ENCODE measurements around the gene RPP38. TPM values are rescaled to one million over a fixed set of nuclear protein-coding genes. Genes with fewer than 3 reads are reported as not detected.

The RPP38 gene
- total and polyA plus RNA-seq, 4 donors: 7.2 to 12.0 (median 8.2) TPM

- H3K9me3 ChIP-seq (ENCODE audit: control insufficient read depth in 4 of 4, low read length in 3 of 4): no peaks in the 10 kb centered on the region
- H3K27ac ChIP-seq (ENCODE audit: low read depth in 1 of 2, low read length in 2 of 2): no peak overlapping the region
- H3K9ac ChIP-seq (ENCODE audit: low read depth in 1 of 2, low read length in 2 of 2): no peak overlapping the region
- no peaks in the 10 kb centered on the region for H3K4me1 ChIP-seq (ENCODE audit: control insufficient read depth in 4 of 4, insufficient read depth in 4 of 4, low read length in 3 of 4)
- WGBS: 96% methylated on average over 3 of the region's 3 CpGs
- no peak for TF ChIP-seq RAD21 (IDR thresholded peaks at IDR 0.05)
- TF ChIP-seq SP1 (IDR thresholded peaks at IDR 0.05): no peak
- no peak for TF ChIP-seq TAF1 (conservative IDR thresholded peaks at IDR 0.05)
- TF ChIP-seq, protein P1, sequence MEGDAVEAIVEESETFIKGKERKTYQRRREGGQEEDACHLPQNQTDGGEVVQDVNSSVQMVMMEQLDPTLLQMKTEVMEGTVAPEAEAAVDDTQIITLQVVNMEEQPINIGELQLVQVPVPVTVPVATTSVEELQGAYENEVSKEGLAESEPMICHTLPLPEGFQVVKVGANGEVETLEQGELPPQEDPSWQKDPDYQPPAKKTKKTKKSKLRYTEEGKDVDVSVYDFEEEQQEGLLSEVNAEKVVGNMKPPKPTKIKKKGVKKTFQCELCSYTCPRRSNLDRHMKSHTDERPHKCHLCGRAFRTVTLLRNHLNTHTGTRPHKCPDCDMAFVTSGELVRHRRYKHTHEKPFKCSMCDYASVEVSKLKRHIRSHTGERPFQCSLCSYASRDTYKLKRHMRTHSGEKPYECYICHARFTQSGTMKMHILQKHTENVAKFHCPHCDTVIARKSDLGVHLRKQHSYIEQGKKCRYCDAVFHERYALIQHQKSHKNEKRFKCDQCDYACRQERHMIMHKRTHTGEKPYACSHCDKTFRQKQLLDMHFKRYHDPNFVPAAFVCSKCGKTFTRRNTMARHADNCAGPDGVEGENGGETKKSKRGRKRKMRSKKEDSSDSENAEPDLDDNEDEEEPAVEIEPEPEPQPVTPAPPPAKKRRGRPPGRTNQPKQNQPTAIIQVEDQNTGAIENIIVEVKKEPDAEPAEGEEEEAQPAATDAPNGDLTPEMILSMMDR (IDR thresholded peaks at IDR 0.05; ENCODE audit: low read depth, low read length, missing input control): no peak
- TF ChIP-seq FOXA1 (IDR thresholded peaks at IDR 0.05): no peak
- TF ChIP-seq JUND (IDR thresholded peaks at IDR 0.05): no peak
- TF ChIP-seq HNF4G (IDR thresholded peaks at IDR 0.05): no peak
- TF ChIP-seq GABPA (IDR thresholded peaks at IDR 0.05 in 1 of 2, conservative IDR thresholded peaks at IDR 0.05 in 1 of 2): no peak
- no peak for TF ChIP-seq FOXA2 (IDR thresholded peaks at IDR 0.05)
- TF ChIP-seq EGR1 (IDR thresholded peaks at IDR 0.05; ENCODE audit: low read depth in 2 of 2): no peak
- no peak for TF ChIP-seq HNF4A (conservative IDR thresholded peaks at IDR 0.05)
- no peak for TF ChIP-seq NR2F2 (IDR thresholded peaks at IDR 0.05)
- no peak for TF ChIP-seq ATF3 (IDR thresholded peaks at IDR 0.05)
- TF ChIP-seq REST (IDR thresholded peaks at IDR 0.05): no peak
- TF ChIP-seq ZBTB33 (IDR thresholded peaks at IDR 0.05): no peak
- no peak for TF ChIP-seq YY1 (IDR thresholded peaks at IDR 0.05)
- TF ChIP-seq, protein P2, sequence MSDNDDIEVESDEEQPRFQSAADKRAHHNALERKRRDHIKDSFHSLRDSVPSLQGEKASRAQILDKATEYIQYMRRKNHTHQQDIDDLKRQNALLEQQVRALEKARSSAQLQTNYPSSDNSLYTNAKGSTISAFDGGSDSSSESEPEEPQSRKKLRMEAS (IDR thresholded peaks at IDR 0.05): no peak
- no peak for TF ChIP-seq RXRA (IDR thresholded peaks at IDR 0.05)
- DNase-seq (ENCODE audit: low spot score): no peak
- H3K4me3 ChIP-seq (ENCODE audit: low read depth in 1 of 3, low read length in 3 of 3): no peak overlapping the region
- H3K36me3 ChIP-seq (ENCODE audit: control insufficient read depth in 4 of 4, insufficient read depth in 3 of 4, low read depth in 1 of 4, low read length in 3 of 4): no peaks in the 10 kb centered on the region
- no peaks in the 10 kb centered on the region for H3K27me3 ChIP-seq (ENCODE audit: control insufficient read depth in 4 of 4, insufficient read depth in 4 of 4, low read length in 3 of 4)
Measured at GRCh38 chr10:15075421-15075820, 21.7 kb upstream of the RPP38 start.

All from liver (tissue), 9 donors.